HepG2 (cell line): ENCODE data around the gene KCNQ1OT1. TPM values are rescaled to one million over a fixed set of nuclear protein-coding genes. Genes with fewer than 3 reads are reported as not detected.
A peak's percentile ranks its signal among the peaks of the same experiment; 100 is the strongest.

Experiments used
- FOXJ3 ChIP-seq: sonication (generic); formaldehyde crosslinking; IDR thresholded peaks from 2 replicates; pipeline ENCODE4 v1.4.0; 2020; ENCODE audit warnings: missing genetic modification reagents, mild to moderate bottlenecking, borderline replicate concordance
- GZF1 ChIP-seq: sonication (generic); formaldehyde crosslinking; IDR thresholded peaks from 2 replicates; pipeline ENCODE4 v1.5.1; 2020; ENCODE audit warnings: mild to moderate bottlenecking, missing genetic modification reagents
- HCFC1 ChIP-seq: fragments of 150-350 bp; IDR thresholded peaks from 2 replicates; pipeline ENCODE4 v1.6.1; 2014; ENCODE audit warnings: low read depth, low read length
- HIVEP1 ChIP-seq: sonication (generic); formaldehyde crosslinking; IDR thresholded peaks from 2 replicates; pipeline ENCODE4 v1.4.0; 2020; ENCODE audit warnings: mild to moderate bottlenecking, missing genetic modification reagents
- MED1 ChIP-seq: sonication (generic); formaldehyde crosslinking; IDR thresholded peaks from 2 replicates; pipeline ENCODE4 v1.4.0; 2020; ENCODE audit warnings: missing genetic modification reagents
- NKX3-1 ChIP-seq: sonication (generic); formaldehyde crosslinking; IDR thresholded peaks from 2 replicates; pipeline ENCODE4 v1.5.0; 2020; ENCODE audit warnings: missing genetic modification reagents
- PLRG1 ChIP-seq: fragments of 450-650 bp; conservative IDR thresholded peaks from 2 replicates; pipeline ENCODE4 v1.6.1; 2016
- POLR2G ChIP-seq: fragments of 200-400 bp; formaldehyde crosslinking; IDR thresholded peaks from 2 replicates; pipeline ENCODE4 v1.6.1; 2018; ENCODE audit warnings: mild to moderate bottlenecking, low read depth, low read length, moderate library complexity
- RCOR2 ChIP-seq: IDR thresholded peaks from 2 replicates; pipeline ENCODE4 v1.6.1; 2016; ENCODE audit warnings: missing biosample characterization, missing genetic modification reagents
- SYNCRIP ChIP-seq: fragments of 200-400 bp; formaldehyde crosslinking; IDR thresholded peaks from 2 replicates; pipeline ENCODE4 v1.6.1; 2018; ENCODE audit warnings: mild to moderate bottlenecking, low read depth, low read length; ENCODE audit not compliant: insufficient read depth
- TRIM22 ChIP-seq: fragments of 450-650 bp; IDR thresholded peaks from 2 replicates; pipeline ENCODE4 v1.6.1; 2017
- TRIM24 ChIP-seq: sonication (generic); formaldehyde crosslinking; IDR thresholded peaks from 2 replicates; pipeline ENCODE4 v1.8.0; 2022; ENCODE audit warnings: mild to moderate bottlenecking, missing genetic modification reagents
- ZFP36L1 ChIP-seq: sonication (generic); formaldehyde crosslinking; IDR thresholded peaks from 2 replicates; pipeline ENCODE4 v1.8.0; 2022; ENCODE audit warnings: mild to moderate bottlenecking, missing genetic modification reagents, moderate library complexity
- ZMAT5 ChIP-seq: sonication (generic); formaldehyde crosslinking; IDR thresholded peaks from 2 replicates; pipeline ENCODE4 v1.5.0; 2020; ENCODE audit warnings: mild to moderate bottlenecking, low read depth, missing genetic modification reagents, borderline replicate concordance
- ZNF354B ChIP-seq: sonication (generic); formaldehyde crosslinking; IDR thresholded peaks from 2 replicates; pipeline ENCODE4 v1.8.0; 2022; ENCODE audit warnings: mild to moderate bottlenecking, missing genetic modification reagents
- ZNF446 ChIP-seq: sonication (generic); formaldehyde crosslinking; IDR thresholded peaks from 2 replicates; pipeline ENCODE4 v1.5.0; 2020; ENCODE audit warnings: mild to moderate bottlenecking, missing genetic modification reagents
- ZNF451 ChIP-seq: sonication (generic); formaldehyde crosslinking; IDR thresholded peaks from 2 replicates; pipeline ENCODE4 v1.5.0; 2020; ENCODE audit warnings: mild to moderate bottlenecking, missing genetic modification reagents
- ZNF460 ChIP-seq: sonication (generic); formaldehyde crosslinking; IDR thresholded peaks from 2 replicates; pipeline ENCODE4 v1.5.1; 2020; ENCODE audit warnings: missing genetic modification reagents, mild to moderate bottlenecking, borderline replicate concordance
- ZNF614 ChIP-seq: IDR thresholded peaks from 2 replicates; pipeline ENCODE4 v1.6.1; 2018; ENCODE audit warnings: missing biosample characterization, missing genetic modification reagents, inconsistent platforms, borderline replicate concordance
- ZNF639 ChIP-seq: conservative IDR thresholded peaks from 2 replicates; pipeline ENCODE4 v1.6.1; 2018; ENCODE audit warnings: missing genetic modification reagents
- ZNF672 ChIP-seq: sonication (generic); formaldehyde crosslinking; IDR thresholded peaks from 2 replicates; pipeline ENCODE4 v1.8.1; 2022; ENCODE audit warnings: missing genetic modification reagents
- ZNF746 ChIP-seq: sonication (generic); formaldehyde crosslinking; IDR thresholded peaks from 2 replicates; pipeline ENCODE4 v1.8.0; 2022; ENCODE audit warnings: mild to moderate bottlenecking, missing genetic modification reagents
- ZNF770 ChIP-seq: sonication (generic); formaldehyde crosslinking; IDR thresholded peaks from 2 replicates; pipeline ENCODE4 v1.5.0; 2020; ENCODE audit warnings: mild to moderate bottlenecking, missing genetic modification reagents
- ZNF781 ChIP-seq: sonication (generic); formaldehyde crosslinking; IDR thresholded peaks from 2 replicates; pipeline ENCODE4 v1.5.1; 2020; ENCODE audit warnings: borderline replicate concordance, mild to moderate bottlenecking, missing genetic modification reagents; ENCODE audit errors: not compliant biosample characterization
- ZNF800 ChIP-seq: sonication (generic); formaldehyde crosslinking; IDR thresholded peaks from 2 replicates; pipeline ENCODE4 v1.4.0; 2020; ENCODE audit warnings: missing genetic modification reagents
- ZSCAN9 ChIP-seq: IDR thresholded peaks from 2 replicates; pipeline ENCODE4 v1.6.1; 2016; ENCODE audit warnings: borderline replicate concordance
- polyA plus RNA-seq, 8 experiments: library from polyadenylated mRNA; depleted of rRNA in 3 of 8; stranded (reverse) in 7 of 8; unstranded in 1 of 8; fragments of >200 nt; fragmentation: Illumina TruSeq in 4 of 8; extraction: Trizol in 4 of 8; gene quantifications; 2 replicates each; pipeline versions ENCODE4 v1.2.1 to v1.2.3, GENCODE V29; 2011 to 2016; ENCODE audit warnings: low read depth in 4 of 8, missing spikeins in 1 of 8, mixed read lengths in 1 of 8; ENCODE audit not compliant: insufficient read depth in 1 of 8
- total RNA-seq, 5 experiments: library from RNA; depleted of rRNA; stranded (reverse); fragments of >200 nt; fragmentation: Illumina TruSeq; extraction: Trizol; gene quantifications; 2 replicates each; pipeline ENCODE4 v1.2.3, GENCODE V29; 2016; ENCODE audit warnings: low read depth in 1 of 5

The KCNQ1OT1 gene
- total and polyA plus RNA-seq, 2 of the 13 experiments (the other 11 are each of a cell fraction or from before 2014, with no cell fraction given) = 1.3 to 18.9 TPM

GRCh38 chr11:2564008-2564530 is 135.7 kb downstream of the KCNQ1OT1 start (continued):
- no peak for TF ChIP-seq ZNF639 (CRISPR knock-in tag)
- no peak for TF ChIP-seq ZNF446 (CRISPR knock-in tag)
- TF ChIP-seq ZNF781 (CRISPR knock-in tag) = no peak
- TF ChIP-seq NKX3-1 (CRISPR knock-in tag) = no peak
- TF ChIP-seq GZF1 = no peak
- TF ChIP-seq ZNF770 (CRISPR knock-in tag) = no peak
- peak; percentile 2; the same call in 1 of the 2 replicates for TF ChIP-seq FOXJ3 (CRISPR knock-in tag)
- no peak for TF ChIP-seq PLRG1
- TF ChIP-seq ZNF614 = peak; percentile 14
- TF ChIP-seq HIVEP1 = no peak
- no peak for TF ChIP-seq POLR2G
- no peak for TF ChIP-seq ZSCAN9
- peak; percentile 13; the same call in 1 of the 2 replicates for TF ChIP-seq ZNF800 (CRISPR knock-in tag)
- TF ChIP-seq ZNF451 (CRISPR knock-in tag) = no peak
- no peak for TF ChIP-seq ZNF672 (CRISPR knock-in tag)
- no peak for TF ChIP-seq SYNCRIP
- TF ChIP-seq HCFC1 = no peak
- TF ChIP-seq TRIM24 (CRISPR knock-in tag) = no peak
- TF ChIP-seq ZNF746 (CRISPR knock-in tag) = no peak
- TF ChIP-seq ZNF460 (CRISPR knock-in tag) = no peak
- TF ChIP-seq MED1 (CRISPR knock-in tag) = no peak
- TF ChIP-seq ZMAT5 (CRISPR knock-in tag) = no peak
- TF ChIP-seq ZNF354B = no peak
- no peak for TF ChIP-seq ZFP36L1 (CRISPR knock-in tag)
- TF ChIP-seq TRIM22 = no peak
- no peak for TF ChIP-seq RCOR2
